CD4-positive, alpha-beta T cell treated with Interleukin-17A for 1 hour (primary cell): ENCODE data around the gene SSNA1.
A peak's percentile ranks its signal among the peaks of the same experiment; 100 is the strongest.

Experiments used
- DNase-seq: peaks from one replicate; pipeline ENCODE4 v3.0.0-alpha.2; 2020

Gene SSNA1

GRCh38 chr9:137168904-137169856 is 19.3 kb upstream of the SSNA1 start:
- DNase-seq = no peak

DNA sequence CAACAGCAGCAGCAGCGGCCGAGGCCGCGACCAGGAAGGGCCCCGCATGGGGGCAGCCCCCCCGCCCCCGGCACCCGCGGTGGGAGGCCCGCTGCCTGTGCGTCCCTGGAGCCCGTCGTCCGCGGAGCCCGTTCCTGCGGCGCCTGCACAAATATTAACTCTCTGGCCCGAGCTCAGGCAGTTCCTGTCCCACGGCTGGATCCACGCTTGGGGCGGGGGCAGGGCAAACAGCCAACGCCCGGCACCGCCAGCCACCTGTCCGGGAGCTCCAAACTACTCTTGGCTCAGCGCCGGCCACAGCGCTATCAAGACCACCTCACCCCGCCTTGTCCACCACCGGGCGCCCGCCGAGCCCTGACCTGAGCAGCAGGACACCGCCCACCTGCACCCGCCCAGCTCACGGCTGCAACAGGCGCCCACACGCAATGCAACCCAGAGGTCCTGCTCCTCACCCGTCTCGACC is 18.5 kb upstream of the SSNA1 start, which contains the start of gene LRRC26:
LRRC26 (minus strand) TSS at position 156 of the 463 bp plus-strand sequence; CDS start at position 48, 108 bp downstream.
- no peak for DNase-seq

- DNase-seq = no peak
Observed at GRCh38 chr9:137170486-137171148, 17.9 kb upstream of the SSNA1 start.

- no peak for DNase-seq
Observed at GRCh38 chr9:137171149-137171900, 17.2 kb upstream of the SSNA1 start.

GRCh38 chr9:137172901-137173795 is 15.3 kb upstream of the SSNA1 start:
- no peak for DNase-seq

- no peak for DNase-seq
Observed at GRCh38 chr9:137173796-137174664, 14.4 kb upstream of the SSNA1 start.

- DNase-seq = no peak
Observed at GRCh38 chr9:137174722-137175293, 13.7 kb upstream of the SSNA1 start.

DNA sequence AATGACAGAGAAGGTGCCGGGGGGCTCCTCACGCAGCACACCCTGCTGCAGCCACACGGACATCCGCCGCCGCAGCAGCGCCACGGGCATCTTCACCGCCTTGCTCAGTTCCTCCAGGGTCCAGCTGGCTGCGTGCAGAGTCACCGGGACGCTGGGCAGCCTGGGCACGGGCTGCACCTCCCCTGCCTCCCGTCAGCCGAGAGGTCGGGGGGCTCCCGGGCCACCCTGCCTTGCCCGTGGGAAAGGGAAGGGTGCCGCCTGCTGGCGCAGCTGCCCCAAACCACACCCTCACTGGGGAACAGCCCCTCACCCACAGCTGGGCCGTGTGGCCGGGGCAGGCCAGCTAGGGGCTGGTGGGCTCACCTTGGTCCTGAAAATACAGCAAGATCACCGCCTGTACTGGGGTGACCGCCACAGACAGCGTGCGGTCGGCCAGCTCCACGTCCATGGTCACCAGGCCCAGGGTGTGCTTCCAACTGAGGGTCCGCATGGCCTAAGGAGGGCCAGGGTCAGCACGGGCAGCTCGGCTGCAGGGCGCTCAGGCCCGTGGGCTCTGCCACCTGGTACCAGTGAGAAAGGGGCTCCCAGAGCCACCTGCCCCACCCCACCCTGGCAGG is 13.0 kb upstream of the SSNA1 start:
- no peak for DNase-seq

- peak; percentile 32 for DNase-seq
Observed at GRCh38 chr9:137176302-137177182, 11.9 kb upstream of the SSNA1 start.

DNA sequence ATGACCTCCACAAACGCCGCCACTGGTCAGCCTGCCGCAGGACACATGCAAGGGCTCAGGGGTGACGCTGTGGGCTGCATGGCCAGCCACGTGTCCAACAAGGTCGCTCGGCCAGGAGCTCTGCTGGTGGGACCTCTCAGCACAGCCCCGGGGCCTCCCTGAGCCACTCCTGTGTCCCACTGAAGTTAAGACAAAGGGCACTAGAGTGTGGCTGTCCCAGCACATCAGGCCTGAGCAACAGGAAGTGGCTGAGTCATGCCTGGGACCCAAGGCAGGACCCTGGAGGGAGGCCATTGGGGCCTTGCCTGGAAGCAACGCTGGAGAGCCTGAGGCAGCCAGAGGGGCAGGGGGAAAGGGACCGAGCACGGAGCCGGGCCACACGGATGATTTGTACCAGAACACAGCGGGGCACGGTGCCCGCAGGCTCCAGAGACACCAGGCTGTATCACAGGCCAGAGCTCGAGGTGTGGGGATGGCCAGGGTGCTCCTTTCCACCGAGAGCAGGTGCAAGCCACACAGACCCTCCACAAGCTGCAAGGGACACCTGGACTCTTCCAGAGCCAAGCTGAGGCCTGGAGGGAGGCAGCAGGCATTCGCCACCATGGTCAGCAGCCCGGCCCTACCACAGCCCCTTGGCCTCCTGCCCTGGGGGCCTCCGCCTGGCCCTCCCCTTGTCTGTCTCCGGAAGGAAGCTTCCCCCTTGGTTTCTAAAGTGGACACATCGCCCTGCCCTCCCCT is 10.1 kb upstream of the SSNA1 start:
- DNase-seq = no peak

GRCh38 chr9:137178939-137179630 is 9.4 kb upstream of the SSNA1 start:
- no peak for DNase-seq

DNA sequence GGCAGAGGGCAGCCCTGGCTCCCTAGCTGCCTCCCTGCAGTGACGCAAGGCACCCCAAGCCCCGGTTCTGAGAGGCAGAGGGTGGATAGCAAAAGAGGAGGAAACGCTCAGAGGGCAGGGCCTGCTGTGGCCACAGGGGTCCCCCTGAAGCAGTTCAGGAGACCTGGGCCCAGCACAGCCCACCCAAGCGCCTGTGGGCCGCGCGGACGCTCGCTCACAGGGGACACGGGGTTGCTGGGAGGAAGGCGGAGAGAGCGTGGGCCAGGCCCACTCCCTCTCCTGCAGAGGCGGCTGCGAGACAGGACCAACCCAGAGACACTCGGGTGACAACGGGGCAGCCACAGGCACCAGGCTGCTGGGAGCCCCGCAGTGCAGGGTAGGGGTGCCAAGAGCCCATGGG is 8.7 kb upstream of the SSNA1 start:
- no peak for DNase-seq

GRCh38 chr9:137180491-137180890 is 8.0 kb upstream of the SSNA1 start:
- DNase-seq = no peak

- no peak for DNase-seq
Observed at GRCh38 chr9:137181680-137182079, 6.8 kb upstream of the SSNA1 start.

DNA sequence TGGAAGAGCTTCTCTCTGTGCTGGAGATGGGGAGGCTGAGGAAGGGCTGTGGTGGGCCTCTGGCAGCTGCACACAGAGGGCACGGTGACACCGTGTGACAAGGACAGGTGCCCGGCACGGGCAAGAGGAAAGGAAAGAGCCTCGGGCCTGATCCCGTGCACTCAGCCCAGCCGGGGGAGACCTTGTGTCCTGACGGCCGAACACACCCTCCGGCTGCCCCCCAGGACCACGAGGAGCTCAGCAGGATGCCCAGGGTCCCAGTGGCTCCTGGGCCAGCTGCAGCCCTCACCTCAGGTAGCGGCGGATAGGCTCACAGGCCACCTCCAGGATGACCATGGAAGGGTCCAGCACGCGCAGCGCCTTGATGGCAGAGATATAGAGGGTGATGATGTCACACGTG is 5.6 kb upstream of the SSNA1 start:
- DNase-seq = no peak

DNA sequence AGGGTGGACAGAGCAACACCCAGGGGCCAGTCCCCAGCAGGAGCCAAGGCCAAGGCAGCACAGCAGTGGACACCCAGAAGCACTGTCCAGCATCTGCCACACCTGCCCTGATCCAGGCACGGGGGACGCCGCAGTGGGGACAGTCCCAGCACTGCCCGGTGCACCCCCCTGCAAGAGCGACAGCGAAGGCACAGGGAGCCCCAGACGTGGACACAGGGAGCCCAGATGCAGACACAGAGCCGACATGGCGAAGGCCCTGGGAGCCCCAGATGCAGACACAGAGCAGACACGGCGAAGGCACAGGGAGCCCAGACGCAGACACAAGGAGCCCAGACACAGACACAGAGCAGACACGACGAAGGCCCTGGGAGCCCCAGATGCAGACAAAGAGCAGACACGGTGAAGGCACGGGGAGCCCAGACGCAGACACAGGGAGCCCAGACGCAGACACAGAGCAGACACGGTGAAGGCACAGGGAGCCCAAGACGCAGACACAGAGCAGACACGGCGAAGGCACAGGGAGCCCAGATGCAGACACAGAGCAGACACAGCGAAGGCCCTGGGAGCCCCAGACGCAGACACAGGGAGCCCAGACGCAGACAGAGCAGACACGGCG is 4.4 kb upstream of the SSNA1 start:
- DNase-seq = no peak
